ENCODE measurements around the gene RPL36A. TPM values are rescaled to one million over a fixed set of nuclear protein-coding genes. Genes with fewer than 3 reads are reported as not detected.

The RPL36A gene
- total RNA-seq, 2 donors from 2014 or later = 863 to 2,403 TPM

DNA sequence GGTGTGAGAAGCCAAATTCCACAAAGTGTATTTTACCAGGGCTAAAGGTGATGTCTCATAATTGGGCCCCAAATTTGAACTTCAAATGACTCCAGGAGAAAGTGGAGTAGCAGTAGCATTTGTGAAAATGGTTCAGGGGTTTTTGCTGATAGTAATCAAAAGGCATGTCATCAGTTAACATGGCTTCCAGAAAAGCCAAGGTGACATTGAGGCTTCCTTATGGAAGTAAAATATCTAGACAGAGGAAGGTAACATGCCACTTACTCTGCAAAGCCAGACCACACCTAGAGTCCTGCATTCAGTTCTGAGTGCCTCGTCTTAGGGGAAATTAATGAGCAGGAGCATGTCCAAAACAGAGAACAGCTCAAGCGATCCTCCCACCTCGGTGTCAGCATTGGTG, 2.2 kb upstream of the RPL36A start:
- H3K9me3 ChIP-seq = no peaks in the 10 kb centered on the region
- DNase-seq (ENCODE audit: low spot score) = no peak
- H3K27ac ChIP-seq = no peak overlapping the region
- no peaks in the 10 kb centered on the region for H3K36me3 ChIP-seq
- intact Hi-C loops (cut with DNase I) = no loop called here
- 82% methylated on average over 2 of the region's 3 CpGs for WGBS
- no peaks in the 10 kb centered on the region for H3K27me3 ChIP-seq (replicated peaks; ENCODE audit: insufficient read depth)
- no peak overlapping the region for H3K4me3 ChIP-seq
- H3K4me1 ChIP-seq (replicated peaks) = no peaks in the 10 kb centered on the region
- no peak for TF ChIP-seq POLR2A (IDR thresholded peaks at IDR 0.05)
- no peak for TF ChIP-seq POLR2AphosphoS5 (IDR thresholded peaks at IDR 0.05)
- TF ChIP-seq, protein P1, sequence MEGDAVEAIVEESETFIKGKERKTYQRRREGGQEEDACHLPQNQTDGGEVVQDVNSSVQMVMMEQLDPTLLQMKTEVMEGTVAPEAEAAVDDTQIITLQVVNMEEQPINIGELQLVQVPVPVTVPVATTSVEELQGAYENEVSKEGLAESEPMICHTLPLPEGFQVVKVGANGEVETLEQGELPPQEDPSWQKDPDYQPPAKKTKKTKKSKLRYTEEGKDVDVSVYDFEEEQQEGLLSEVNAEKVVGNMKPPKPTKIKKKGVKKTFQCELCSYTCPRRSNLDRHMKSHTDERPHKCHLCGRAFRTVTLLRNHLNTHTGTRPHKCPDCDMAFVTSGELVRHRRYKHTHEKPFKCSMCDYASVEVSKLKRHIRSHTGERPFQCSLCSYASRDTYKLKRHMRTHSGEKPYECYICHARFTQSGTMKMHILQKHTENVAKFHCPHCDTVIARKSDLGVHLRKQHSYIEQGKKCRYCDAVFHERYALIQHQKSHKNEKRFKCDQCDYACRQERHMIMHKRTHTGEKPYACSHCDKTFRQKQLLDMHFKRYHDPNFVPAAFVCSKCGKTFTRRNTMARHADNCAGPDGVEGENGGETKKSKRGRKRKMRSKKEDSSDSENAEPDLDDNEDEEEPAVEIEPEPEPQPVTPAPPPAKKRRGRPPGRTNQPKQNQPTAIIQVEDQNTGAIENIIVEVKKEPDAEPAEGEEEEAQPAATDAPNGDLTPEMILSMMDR (IDR thresholded peaks at IDR 0.05) = no peak

DNA sequence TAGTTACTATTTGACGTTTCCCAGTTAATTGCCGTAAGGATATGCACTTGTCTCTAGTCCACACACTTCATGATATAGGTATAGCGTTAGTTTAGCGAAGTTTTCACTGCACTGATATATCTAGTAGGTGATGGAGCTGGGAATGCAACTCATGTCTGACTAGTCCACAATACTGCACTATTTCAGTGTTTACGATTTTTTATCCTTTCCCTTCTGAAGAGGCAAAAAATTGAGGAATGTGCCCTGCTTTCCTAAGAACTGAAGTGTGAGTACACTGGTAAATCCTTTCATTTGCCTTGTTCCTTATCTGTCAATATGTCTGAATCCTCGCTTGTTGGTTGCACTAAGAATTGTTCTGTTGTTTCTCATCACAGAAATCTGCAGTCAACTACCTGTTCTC, 1.0 kb downstream of the RPL36A start:
- TF ChIP-seq POLR2AphosphoS5 (IDR thresholded peaks at IDR 0.05) = no peak
- no peak for TF ChIP-seq POLR2A (IDR thresholded peaks at IDR 0.05)
- TF ChIP-seq, protein P1 (IDR thresholded peaks at IDR 0.05) = no peak
- Histone ChIP-seq H3K27ac (no peak overlapping the region), H3K4me3 (peak overlapping the region; percentile 39 to 40), H3K4me1 (replicated peaks) (no peaks in the 10 kb centered on the region), H3K9me3 (no peaks in the 10 kb centered on the region), H3K36me3 (no peaks in the 10 kb centered on the region), H3K27me3 (replicated peaks; ENCODE audit: insufficient read depth) (no peaks in the 10 kb centered on the region)
- 35% methylated on average over 6 of the region's 6 CpGs for WGBS
- intact Hi-C loops (cut with DNase I) = no loop called here
- no peak for DNase-seq (ENCODE audit: low spot score)

DNA sequence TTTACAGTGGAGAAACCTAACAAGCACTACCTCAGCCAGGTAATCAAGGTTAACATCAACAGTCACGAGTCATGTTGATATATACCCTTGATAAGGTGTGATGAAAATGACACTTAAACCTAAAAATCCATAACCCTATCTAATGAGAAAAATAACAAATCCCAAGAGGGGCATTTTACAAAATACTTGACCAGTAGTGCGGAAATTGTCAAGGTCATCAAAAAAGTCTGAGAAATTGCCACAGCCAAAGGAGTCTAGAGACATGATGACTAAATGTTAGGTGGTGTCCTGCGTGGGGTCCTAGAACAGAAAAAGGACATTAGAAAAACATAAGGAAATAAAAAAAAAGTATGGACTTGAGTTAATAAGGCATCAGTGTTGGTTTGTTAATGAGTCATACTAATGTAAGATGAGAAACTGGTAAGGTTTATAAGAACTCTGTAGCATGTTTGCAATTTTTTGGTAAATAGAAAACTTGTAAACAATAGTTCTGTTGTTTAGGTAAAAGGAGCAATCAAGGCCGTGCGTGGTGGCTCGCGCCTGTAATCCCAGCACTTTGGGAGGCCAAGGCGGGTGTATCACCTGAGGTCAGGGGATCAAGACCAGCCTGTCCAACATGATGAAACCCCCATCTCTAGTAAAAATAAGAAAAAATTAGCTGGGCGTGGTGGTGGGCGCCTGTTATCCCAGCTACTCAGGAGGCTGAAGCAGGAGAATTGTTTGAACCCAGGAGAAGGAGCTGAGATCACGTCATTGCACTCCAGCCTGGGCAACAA, 2.9 kb downstream of the RPL36A start:
- no peaks in the 10 kb centered on the region for H3K9me3 ChIP-seq
- H3K27me3 ChIP-seq (replicated peaks; ENCODE audit: insufficient read depth) = no peaks in the 10 kb centered on the region
- no peak overlapping the region for H3K27ac ChIP-seq
- no peak overlapping the region for H3K4me3 ChIP-seq
- no peak for DNase-seq (ENCODE audit: low spot score)
- WGBS = 79% methylated on average over 11 of the region's 11 CpGs
- intact Hi-C loops (cut with DNase I) = no loop called here
- TF ChIP-seq POLR2AphosphoS5 (IDR thresholded peaks at IDR 0.05) (no peak), POLR2A (IDR thresholded peaks at IDR 0.05) (no peak)
- TF ChIP-seq, protein P1 (IDR thresholded peaks at IDR 0.05) = no peak
- H3K4me1 ChIP-seq (replicated peaks) = no peaks in the 10 kb centered on the region
- no peaks in the 10 kb centered on the region for H3K36me3 ChIP-seq

DNA sequence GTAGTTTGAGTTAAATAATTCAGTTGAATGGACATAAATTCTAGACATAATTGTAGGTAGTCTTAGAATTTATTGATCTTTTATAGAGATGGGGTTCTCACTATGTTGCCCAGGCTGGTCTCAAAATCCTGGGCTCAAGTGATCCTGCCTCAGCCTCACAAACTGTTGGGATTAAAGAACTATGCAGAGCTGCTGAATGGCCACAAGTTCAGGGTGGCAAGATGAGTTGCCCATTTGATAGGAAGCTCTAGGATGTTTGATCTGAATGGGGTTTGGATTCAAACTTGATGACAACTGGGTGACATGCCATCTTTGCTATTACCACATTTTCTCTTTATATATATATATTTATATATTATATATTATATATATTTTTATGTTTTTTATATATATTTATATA, 3.6 kb downstream of the RPL36A start:
- intact Hi-C loops (cut with DNase I) = no loop called here
- Histone ChIP-seq H3K27me3 (replicated peaks; ENCODE audit: insufficient read depth) (no peaks in the 10 kb centered on the region), H3K36me3 (no peaks in the 10 kb centered on the region), H3K4me1 (replicated peaks) (no peaks in the 10 kb centered on the region), H3K4me3 (no peak overlapping the region), H3K27ac (no peak overlapping the region), H3K9me3 (no peaks in the 10 kb centered on the region)
- no peak for TF ChIP-seq POLR2A (IDR thresholded peaks at IDR 0.05)
- TF ChIP-seq, protein P1 (IDR thresholded peaks at IDR 0.05) = no peak
- TF ChIP-seq POLR2AphosphoS5 (IDR thresholded peaks at IDR 0.05) = no peak
- no peak for DNase-seq (ENCODE audit: low spot score)

DNA sequence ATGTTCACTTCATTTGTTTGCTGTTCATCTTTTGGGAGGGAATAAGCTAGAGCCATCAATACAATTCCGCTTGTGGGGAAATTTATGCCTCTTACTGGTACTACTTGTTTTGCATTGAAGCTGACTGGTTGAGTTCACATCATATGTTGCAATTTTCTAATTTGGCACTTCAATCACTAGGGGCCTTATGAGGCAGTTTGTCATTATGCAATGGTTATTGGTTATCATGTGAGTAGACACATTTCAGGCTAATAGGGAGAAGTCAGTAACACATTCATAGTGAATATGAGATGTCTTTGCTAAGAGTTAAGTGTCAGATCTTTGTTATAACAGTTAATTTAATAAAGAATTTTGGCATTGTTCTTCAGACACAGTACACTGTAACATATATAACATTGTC, 5.0 kb downstream of the RPL36A start:
- Histone ChIP-seq H3K4me1 (replicated peaks) (no peaks in the 10 kb centered on the region), H3K4me3 (no peak overlapping the region), H3K9me3 (no peaks in the 10 kb centered on the region), H3K36me3 (no peaks in the 10 kb centered on the region), H3K27me3 (replicated peaks; ENCODE audit: insufficient read depth) (no peaks in the 10 kb centered on the region), H3K27ac (no peak overlapping the region)
- WGBS = 85% methylated on average over 1 of the region's 1 CpG
- intact Hi-C loops (cut with DNase I) = no loop called here
- no peak for TF ChIP-seq POLR2AphosphoS5 (IDR thresholded peaks at IDR 0.05)
- TF ChIP-seq, protein P1 (IDR thresholded peaks at IDR 0.05) = no peak
- no peak for TF ChIP-seq POLR2A (IDR thresholded peaks at IDR 0.05)
- no peak for DNase-seq (ENCODE audit: low spot score)
